Neural crest cell (in vitro differentiated cells): ENCODE data around the gene KIF21B. TPM values are rescaled to one million over a fixed set of nuclear protein-coding genes. Genes with fewer than 3 reads are reported as not detected.
"Not testable (repeated sequence)": the region's sequence is repeated elsewhere in the genome, so short reads cannot be mapped to it uniquely, and the experiment has no call there.

Experiments used
- DNase-seq: peaks from one replicate; pipeline ENCODE4 v3.0.0; 2021; ENCODE audit warnings: low read depth, mixed read lengths, low spot score
- H3K27ac Mint-ChIP-seq: one replicate; pipeline ENCODE4 v1.8.0; 2021; ENCODE audit warnings: mild to moderate bottlenecking, mixed read lengths; ENCODE audit not compliant: unreplicated experiment
- H3K27me3 Mint-ChIP-seq: 2 replicates; pipeline ENCODE4 v1.8.0; 2021; ENCODE audit warnings: low read depth, mild to moderate bottlenecking, mixed read lengths
- H3K36me3 Mint-ChIP-seq: 2 replicates; pipeline ENCODE4 v1.8.0; 2021; ENCODE audit warnings: low read depth, mild to moderate bottlenecking, mixed read lengths
- H3K4me1 Mint-ChIP-seq: 2 replicates; pipeline ENCODE4 v1.8.0; 2021; ENCODE audit warnings: mixed read lengths
- H3K4me3 Mint-ChIP-seq: one replicate; pipeline ENCODE4 v1.8.0; 2021; ENCODE audit warnings: mild to moderate bottlenecking, mixed read lengths
- H3K9me3 Mint-ChIP-seq: 2 replicates; pipeline ENCODE4 v1.8.0; 2021; ENCODE audit warnings: mixed read lengths
- CTCF ChIP-seq: fragments of 200-600 bp; sonication (generic); conservative IDR thresholded peaks from 2 replicates; pipeline ENCODE4 v1.5.0; 2021; ENCODE audit warnings: antibody characterized with exemption, mild to moderate bottlenecking
- total RNA-seq: library from RNA; stranded (reverse); gene quantifications from 2 replicates; pipeline ENCODE4 v1.2.1, GENCODE V29; 2021

Gene KIF21B
- total RNA-seq, 1 donor from 2014 or later: 28.9 TPM

DNA sequence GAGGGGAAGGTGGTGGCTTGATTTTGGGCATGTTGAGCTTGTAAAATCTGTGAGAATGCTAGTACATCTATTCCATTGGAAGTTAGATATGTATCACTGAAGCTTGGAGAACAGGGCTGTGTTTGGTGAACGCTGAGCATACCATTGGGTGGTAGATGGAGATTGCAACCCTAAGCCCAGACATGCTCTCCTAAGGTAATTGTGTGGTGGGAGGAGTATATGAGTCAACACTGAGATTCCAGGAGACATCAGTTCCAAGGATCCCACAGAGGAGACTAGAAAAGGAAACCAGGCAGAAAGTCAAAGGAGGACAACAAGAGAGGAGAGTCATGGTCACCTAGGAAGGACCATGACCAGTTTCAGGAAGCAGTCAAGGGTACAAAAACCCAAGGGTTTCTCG lies 60.4 kb downstream of the KIF21B start:
- Mint-ChIP-seq H3K4me1 (peaks cover 16% of the 10 kb centered on the region), H3K9me3 (peaks cover 2% of the 10 kb centered on the region), H3K4me3 (no peak overlapping the region), H3K36me3 (no peaks in the 10 kb centered on the region), H3K27ac (no peak overlapping the region), H3K27me3 (peaks cover 2% of the 10 kb centered on the region)
- DNase-seq: no peak
- no peak for TF ChIP-seq CTCF

DNA sequence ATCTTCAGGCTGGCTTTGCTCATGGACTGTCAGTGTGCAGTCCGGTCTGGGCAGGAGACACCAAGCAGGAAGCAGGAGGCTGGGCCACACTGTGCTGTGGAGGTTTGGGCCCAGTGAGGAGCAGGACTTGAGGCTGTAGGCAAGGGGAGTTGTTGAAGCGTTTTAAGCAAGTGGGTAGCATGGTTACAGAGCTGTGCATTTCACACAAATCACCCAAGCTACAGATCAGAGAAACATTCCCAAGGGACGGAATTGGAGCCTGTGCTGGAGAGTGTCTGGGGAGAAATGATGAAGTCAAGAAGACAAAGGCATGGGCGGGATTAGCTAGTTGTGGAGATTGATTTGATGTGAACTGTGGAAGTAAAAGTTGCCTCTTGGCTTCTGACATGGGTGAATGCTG lies 60.9 kb downstream of the KIF21B start:
- peaks cover 16% of the 10 kb centered on the region for H3K4me1 Mint-ChIP-seq
- H3K27me3 Mint-ChIP-seq: peaks cover 2% of the 10 kb centered on the region
- no peaks in the 10 kb centered on the region for H3K36me3 Mint-ChIP-seq
- H3K9me3 Mint-ChIP-seq: peaks cover 2% of the 10 kb centered on the region
- no peak for DNase-seq
- TF ChIP-seq CTCF: no peak
- no peak overlapping the region for H3K4me3 Mint-ChIP-seq
- H3K27ac Mint-ChIP-seq: no peak overlapping the region

- H3K4me3 Mint-ChIP-seq, H3K9me3 Mint-ChIP-seq, DNase-seq, H3K36me3 Mint-ChIP-seq, H3K27me3 Mint-ChIP-seq, H3K27ac Mint-ChIP-seq: not testable (repeated sequence)
- peaks cover 16% of the 10 kb centered on the region for H3K4me1 Mint-ChIP-seq
Observed at GRCh38 chr1:200962151-200962550, 61.4 kb downstream of the KIF21B start.

GRCh38 chr1:200960948-200961340 lies 62.6 kb downstream of the KIF21B start:
- H3K27ac Mint-ChIP-seq: no peak overlapping the region
- DNase-seq: no peak

GRCh38 chr1:200960236-200960947 lies 63.1 kb downstream of the KIF21B start:
- no peak overlapping the region for H3K4me3 Mint-ChIP-seq
- peaks cover 2% of the 10 kb centered on the region for H3K9me3 Mint-ChIP-seq
- no peak for DNase-seq
- H3K27ac Mint-ChIP-seq: peak overlapping the region; percentile 85
- H3K27me3 Mint-ChIP-seq: peaks cover 2% of the 10 kb centered on the region
- peaks cover 16% of the 10 kb centered on the region for H3K4me1 Mint-ChIP-seq
- H3K36me3 Mint-ChIP-seq: no peaks in the 10 kb centered on the region
- no peak for TF ChIP-seq CTCF

More at GRCh38 chr1:200960948-200961340, 62.6 kb downstream of the KIF21B start:
- Mint-ChIP-seq H3K4me1 (peaks cover 16% of the 10 kb centered on the region), H3K36me3 (no peaks in the 10 kb centered on the region), H3K9me3 (peaks cover 2% of the 10 kb centered on the region), H3K27me3 (peaks cover 2% of the 10 kb centered on the region), H3K4me3 (no peak overlapping the region)
- no peak for TF ChIP-seq CTCF

GRCh38 chr1:200959411-200959921 lies 64.0 kb downstream of the KIF21B start:
- Mint-ChIP-seq H3K4me3 (no peak overlapping the region), H3K4me1 (peaks cover 16% of the 10 kb centered on the region), H3K9me3 (peaks cover 2% of the 10 kb centered on the region), H3K27me3 (peaks cover 2% of the 10 kb centered on the region), H3K27ac (peak overlapping the region; percentile 84), H3K36me3 (no peaks in the 10 kb centered on the region)
- no peak for DNase-seq
- TF ChIP-seq CTCF: no peak
